GM21360 (cell line): ENCODE results near the gene FBXO45.
"Not testable (repeated sequence)": the region's sequence is repeated elsewhere in the genome, so short reads cannot be mapped to it uniquely, and the experiment has no call there.

Source experiments
- ATAC-seq: cut with Tn5 transposase; IDR thresholded peaks from one replicate; pipeline ENCODE4 v1.9.1; 2021; ENCODE audit warnings: mild to moderate bottlenecking, moderate library complexity; ENCODE audit not compliant: unreplicated experiment

Gene FBXO45, protein sequence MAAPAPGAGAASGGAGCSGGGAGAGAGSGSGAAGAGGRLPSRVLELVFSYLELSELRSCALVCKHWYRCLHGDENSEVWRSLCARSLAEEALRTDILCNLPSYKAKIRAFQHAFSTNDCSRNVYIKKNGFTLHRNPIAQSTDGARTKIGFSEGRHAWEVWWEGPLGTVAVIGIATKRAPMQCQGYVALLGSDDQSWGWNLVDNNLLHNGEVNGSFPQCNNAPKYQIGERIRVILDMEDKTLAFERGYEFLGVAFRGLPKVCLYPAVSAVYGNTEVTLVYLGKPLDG

DNA sequence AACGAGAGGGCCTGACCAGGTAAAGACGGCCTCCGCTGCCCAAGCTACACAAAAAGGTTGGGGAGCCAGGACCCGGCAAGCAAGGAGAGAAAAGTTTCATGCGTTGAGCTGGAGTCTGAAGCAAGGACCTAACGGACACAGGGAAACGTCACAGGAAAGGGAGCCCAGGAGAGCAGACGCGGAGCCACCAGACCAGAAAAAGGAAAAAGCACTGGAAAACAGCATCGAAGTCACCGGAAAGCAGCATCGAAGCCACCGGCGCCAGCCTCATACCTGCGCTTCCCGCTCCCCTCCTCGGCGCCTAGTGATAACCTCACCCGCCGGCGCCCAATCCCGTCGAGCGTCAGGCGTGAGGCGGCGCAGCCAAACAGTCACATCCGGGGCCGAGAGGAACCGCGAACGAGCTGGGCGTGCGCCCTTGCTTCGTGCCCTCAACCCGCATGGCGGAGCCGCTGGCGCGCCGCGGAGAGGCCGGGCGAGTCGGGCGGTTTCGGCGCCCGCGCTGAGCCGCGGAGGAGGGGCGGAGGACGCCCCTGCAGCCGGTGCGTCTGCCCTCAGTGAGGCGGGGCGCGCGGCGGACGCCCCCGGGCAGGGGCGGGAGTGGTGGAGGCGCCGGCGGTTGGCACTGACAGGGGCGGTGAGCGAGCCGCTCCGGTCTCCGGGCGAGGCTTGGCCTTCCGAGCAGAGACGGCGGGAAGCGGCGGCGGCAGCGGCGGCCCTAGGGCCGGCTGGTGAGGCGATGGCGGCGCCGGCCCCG is at the start of gene FBXO45, which contains the start of gene WDR53:
TSS of gene FBXO45 (plus strand) at position 415 of the 757 bp plus-strand sequence. CDS start at position 740, 325 bp downstream.
TSS of gene WDR53 (minus strand) at position 309 of the 757 bp plus-strand sequence. CDS start 7,079 bp downstream, outside the sequence.
- ATAC-seq, result peak; percentile 91

DNA sequence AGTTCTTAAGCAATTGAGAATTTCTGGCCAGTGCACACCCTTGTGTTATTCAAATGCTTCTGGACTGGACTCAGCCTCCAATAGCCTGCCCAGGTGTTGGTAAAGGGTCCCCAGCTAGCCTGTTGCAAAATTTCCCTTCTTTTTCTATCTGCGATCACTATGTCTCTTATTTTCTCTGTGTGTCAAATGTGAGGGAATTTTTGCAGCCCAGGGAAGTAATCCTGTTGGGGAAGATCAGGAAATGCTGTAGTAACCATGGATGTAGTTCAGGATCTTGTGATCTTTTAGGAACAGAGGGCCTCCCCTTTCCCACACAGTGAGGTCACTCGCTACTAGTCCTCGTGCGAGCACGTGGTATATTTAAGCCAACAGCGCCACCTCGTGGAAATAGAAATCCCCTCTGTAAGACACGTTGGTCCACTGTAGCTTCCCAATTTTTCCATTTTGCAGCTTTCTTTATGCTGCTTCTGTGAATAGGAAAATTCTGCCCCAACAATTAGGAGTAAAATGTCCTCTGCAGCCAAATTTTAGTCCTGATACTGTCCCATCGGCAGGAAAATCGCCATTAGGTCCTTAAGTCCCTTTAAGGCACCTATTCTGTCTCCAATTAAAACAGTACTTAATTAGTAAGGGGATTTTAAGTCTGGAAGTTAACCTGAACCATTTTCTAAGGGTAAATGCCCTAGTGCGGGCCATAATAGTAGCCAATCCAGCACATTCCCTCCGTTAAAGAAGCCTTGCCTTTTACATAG is 49.3 kb upstream of the FBXO45 start:
- no peak for ATAC-seq

DNA sequence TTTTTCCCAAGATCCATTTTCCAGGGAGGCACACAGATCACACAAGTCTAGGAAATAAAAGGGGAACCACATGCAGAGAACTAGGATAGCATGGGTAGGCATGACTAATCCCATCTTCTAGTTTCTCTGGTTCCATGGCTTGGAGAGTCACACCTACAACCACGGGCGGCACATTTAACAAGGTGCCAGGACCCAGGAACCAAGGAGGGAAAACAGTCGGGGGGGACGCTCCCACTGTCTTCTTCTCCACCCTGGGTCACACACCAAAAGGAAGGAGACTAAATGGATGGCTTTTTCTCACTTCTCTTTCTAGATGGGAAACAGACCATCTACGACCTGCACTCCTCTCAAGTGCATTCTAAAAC is 48.8 kb upstream of the FBXO45 start:
- no peak for ATAC-seq

DNA sequence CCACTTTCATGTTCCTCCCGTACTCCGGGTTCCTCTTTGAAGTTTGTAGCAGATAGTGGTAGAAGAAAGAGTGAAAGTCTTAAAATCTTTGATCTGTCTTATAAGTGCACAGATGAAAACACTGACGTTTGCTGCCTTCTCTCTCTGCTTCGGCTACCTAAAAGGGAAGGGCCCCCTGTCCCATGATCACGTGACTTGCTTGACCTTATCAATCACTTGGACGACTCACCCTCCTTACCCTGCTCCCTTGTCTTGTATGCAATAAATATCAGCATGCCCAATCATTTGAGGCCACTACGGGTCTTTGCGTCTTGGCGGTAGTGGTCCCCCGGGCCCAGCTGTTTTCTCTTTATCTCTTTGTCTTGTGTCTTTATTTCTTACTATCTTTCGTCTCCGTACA is 47.2 kb upstream of the FBXO45 start:
- ATAC-seq, result not testable (repeated sequence)

DNA sequence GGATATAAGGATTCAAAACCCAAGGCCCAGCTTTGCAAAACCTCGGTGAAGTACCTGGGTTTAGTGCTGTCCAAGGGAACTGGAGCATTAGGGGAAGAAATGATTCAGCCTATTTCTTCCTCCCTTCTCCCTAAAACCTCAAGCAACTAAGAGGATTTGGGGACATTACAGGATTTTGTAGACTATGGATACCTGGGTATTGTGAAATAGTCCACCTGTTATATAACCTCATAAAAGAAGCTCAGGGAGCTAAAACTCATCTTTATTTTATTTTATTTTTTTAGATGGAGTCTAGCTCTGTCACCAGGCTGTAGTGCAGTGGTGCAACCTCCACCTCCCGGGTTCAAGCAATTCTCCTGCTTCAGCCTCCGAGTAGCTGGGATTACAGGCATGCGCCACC is 44.6 kb upstream of the FBXO45 start:
- ATAC-seq, result no peak

DNA sequence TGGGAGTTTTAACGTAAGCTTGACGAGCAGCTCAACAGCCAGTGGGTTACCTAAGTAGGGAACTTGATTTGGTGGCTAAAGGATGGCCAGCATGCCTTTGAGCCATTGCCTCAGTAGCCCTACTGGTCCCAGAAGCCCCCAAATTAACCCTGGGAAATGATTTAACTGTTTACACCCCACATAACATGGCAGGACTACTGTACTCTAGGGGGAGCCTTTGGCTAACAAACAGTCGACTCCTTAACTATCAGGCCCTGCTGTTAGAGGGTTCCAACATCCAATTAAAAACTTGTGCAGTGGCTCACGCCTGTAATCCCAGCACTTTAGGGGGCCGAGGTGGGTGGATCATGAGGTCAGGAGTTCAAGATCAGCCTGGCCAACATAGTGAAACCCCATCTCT is 43.9 kb upstream of the FBXO45 start:
- ATAC-seq, result no peak

DNA sequence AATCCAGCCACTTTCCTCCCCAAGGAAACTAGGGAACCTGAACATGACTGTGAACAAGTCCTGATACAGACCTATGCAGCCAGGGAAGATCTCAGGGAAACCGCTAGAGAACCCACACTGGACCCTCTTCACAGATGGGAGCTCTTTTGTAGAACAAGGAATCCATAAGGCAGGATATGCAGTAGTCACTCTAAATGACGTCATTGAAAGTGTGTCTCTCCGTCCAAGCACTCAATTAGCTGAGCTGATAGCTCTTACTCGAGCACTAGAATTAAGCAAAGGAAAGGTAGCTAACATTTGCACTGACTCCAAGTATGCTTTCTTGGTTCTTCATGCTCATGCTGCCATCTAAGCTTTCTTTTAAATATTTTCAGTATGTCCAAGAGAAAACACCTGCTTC is 43.3 kb upstream of the FBXO45 start:
- ATAC-seq, result no peak

DNA sequence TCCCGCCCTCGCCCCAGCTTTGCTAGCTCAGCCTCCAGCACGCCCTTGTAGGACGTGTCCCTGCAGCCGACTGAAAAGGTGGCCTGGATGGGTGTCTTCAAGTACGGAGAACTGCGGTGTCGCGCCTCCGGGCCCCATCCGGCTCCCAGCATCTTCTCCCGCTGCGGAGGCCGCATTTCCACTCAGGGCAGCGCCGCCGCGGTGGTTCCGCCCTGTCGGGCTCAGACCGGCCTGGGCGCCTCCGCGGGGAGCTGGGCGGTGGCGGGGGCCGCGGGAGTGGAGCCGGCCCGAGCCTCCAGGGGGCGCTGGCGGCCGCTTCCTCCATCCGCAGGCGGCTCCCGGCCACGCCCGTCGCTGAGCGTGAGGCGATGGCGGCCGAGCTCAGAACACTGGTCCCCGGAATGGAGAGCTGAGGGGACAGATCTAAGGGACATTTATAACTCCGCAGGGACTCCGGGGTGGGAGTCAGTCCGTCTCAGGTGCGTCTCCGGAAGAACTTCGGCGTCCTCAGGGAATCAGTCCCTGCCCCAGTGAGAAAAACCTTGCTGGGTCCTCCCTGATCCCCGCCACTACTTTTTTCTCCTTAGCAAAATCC is 39.7 kb upstream of the FBXO45 start:
- ATAC-seq, result peak; percentile 73

DNA sequence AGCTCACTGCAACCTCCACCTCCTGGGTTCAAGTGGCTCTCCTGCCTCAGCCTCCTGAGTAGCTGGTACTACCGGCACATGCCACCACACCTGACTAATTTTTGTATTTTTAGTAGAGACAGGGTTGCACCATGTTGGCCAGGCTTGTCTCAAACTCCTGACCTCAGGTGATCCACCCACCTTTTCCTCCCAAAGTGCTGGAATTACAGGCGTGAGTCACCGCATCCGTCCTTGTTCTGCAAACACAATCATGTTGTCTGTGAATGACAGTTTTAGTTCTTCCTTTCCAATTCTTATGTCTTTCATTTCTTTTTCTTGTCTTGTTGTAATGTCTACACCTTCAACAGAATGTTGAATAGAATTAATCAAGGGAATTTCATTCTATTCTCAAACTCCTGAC is 37.0 kb upstream of the FBXO45 start:
- ATAC-seq, result no peak

DNA sequence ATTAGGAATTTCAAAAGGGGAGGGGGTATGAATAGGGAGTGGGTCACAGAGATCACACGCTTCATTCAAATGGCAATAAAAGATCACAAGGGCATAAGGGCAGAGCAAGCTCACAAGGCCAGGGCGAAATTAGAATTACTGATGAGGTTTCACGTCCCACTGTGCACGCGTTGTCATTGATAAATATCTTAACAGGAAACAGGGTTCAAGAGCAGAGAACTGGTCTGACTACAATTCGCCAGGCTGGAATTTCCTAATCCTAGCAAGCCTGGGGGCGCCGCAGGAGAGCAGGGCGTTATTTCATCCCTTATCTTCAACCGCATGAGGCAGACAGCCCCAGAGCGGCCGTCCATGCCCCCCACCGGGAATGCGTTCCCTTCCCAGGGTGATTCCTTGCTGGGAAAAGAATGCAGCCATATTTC is 35.2 kb upstream of the FBXO45 start:
- ATAC-seq, result no peak

DNA sequence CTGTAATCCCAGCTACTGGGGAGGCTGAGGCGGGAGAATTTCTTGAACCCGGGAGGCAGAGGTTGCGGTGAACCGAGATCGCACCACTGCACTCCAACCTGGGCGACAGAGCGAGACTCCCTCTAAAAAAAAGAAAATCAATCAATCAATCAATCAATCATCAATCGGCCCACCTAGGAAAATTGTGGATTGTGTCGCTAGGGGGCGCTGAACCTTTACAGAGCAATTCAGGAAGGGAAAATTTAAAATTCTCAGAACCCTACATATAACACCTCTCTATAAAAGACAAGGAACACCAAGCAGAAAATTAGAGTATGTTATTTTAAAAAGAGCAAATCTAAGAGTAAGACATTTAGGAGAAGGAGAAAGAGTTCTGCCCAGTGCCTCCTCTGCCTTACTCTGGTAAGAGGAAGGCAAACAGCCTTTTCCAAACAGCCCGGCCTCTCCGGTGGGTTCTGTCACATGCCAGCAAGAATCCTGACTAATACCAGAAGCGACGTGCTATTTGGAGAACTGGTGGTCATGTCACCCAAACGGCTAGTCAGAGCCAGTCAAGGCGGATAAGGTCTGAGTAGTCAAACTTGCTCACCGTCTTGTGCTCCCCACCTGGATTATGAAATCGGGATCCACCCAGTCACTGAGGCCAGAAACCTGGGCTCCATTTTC is 31.0 kb upstream of the FBXO45 start:
- ATAC-seq, result no peak

DNA sequence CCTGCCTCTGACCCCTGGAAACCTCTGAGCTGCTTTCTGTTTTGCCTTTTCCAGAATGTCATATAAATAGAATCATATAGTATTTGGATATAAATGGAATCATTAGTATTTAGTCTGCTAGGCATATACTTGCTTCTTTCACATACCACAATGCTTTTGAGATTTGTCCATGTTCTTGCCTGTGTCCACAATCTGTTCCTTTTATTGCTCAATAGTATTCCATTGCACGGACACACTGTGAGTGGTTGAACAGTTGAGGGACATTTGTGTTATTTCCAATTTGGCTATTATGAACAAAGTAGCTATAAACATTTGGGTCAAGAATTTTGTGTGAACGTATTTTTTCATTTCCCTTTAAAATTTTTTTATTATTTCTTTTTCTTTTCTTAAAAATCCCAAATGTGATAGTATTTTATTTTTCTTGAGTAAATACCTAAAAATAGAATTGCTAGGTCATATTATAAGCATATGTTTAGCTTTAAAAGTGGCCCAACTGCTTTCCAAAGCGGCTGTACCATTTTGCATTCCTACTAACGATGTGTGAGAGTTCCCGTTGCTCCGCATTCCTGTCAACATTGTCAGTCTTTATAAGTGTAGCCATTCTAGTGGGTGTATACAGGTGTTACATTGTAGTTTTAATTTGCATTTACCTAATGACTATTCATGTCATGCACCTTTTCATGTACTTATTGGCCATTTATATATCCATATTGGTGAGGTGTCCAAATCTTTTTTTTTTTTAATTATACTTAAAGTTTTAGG is 26.6 kb upstream of the FBXO45 start:
- ATAC-seq, result no peak

DNA sequence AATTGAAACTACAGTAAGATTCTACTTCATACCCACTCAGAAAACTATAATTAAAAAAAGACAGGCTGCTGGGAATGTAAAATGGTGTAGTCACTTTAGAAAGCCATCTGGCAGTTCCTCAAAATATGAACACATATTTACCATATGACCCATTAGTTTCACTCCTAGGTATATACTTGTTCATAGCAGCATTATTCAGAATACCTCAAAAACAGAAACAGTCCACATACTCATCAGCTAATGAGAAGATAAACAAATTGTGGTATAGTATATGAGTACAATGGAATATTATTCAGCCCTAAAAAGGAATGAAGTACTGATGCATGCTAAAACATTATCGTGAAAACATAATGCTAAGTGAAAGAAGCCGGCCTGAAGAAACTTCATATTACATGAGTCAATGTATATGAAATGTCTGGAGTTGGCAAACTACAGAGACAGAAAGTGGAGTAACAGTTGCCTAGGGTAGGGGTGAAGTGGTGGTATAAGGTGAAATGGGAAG is 23.9 kb upstream of the FBXO45 start:
- no peak for ATAC-seq

DNA sequence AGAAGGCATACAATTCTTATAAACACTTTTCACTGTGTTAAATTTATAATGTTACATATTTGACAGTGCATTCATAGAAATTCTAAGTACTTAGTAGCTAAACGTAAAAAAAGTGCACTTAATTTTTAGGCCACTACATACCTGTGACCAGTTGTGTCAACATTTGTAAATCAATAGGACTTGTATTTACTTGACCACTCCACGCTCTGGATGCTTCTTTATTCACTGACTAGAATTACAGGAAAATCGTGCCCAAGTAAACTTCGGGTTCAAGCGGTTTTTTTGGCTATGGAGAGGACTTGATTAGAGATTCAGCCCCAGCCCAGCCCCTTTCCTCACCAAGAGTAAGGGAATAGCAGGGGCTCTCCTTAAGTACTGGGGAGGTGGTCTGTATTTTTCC is 21.9 kb upstream of the FBXO45 start:
- no peak for ATAC-seq

DNA sequence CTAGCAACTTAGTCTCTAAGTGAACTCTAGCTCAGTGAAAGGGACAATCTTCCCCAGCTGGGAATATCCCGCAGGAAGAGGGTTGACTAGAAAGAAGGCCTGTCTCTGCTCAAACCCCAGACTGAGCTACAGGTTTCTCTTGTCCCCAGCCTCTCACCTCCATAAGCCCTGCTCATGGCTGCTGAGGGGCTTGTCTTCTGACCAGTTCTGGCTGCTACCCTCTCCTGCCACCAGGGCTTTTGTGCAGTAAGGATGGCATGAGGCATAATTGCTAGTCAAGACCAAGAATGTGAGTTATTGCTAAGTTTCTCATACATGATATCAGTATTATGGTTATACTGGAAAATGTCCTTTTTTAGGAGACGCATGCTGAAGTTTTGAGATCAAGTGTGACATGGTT is 21.4 kb upstream of the FBXO45 start:
- no peak for ATAC-seq

DNA sequence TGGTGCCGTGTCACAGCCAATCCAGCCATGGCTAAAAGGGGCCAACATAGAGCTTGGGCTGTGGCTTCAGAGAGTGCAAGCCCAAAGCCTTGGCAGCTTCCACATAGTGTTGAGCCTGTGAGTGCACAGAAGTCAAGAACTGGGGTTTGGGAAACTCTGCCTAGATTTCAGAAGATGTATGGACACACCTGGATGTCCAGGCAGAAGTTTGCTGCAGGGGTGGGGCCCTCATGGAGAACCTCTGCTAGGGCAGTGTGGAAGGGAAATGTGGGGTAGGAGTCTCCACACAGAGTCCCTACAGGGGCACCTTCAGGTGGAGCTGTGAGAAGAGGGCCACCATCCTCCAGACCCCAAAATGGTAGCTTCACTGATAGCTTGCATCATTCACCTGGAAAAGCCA is 19.1 kb upstream of the FBXO45 start:
- ATAC-seq, result not testable (repeated sequence)

DNA sequence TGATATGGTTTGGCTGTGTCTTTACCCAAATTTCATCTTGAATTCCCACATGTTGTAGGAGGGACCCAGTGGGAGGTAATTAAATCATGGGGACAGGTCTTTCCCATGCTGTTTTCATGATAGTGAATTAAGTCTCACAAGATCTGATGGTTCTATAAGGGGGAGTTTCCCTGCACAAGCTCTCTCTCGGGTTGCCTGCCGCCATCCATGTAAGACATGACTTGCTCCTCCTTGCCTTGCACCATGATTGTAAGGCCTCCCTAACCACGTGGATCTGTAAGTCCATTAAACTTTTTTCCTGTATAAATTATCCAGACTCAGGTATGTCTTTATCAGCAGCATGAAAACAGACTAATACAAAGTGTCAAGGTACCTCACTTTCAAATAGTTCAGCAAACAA is 18.3 kb upstream of the FBXO45 start:
- ATAC-seq, result not testable (repeated sequence)

DNA sequence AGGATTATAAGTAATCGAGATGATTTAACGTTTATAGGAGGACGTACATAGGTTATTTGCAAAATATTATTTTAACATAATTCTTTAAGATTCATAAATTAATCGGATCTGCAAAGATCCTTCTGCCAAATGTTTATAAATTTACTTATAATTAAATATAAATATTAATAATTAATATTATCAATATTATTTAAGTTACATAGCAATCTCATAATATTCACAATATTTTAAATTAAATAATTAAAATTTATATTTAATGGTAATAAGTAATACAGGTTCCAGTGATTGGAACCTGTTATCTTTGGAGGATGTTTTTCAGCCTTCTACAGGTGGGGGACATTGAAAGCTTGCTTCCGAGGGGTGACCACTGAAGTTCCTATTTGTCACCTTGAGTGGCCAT is 16.2 kb upstream of the FBXO45 start:
- ATAC-seq, result no peak

DNA sequence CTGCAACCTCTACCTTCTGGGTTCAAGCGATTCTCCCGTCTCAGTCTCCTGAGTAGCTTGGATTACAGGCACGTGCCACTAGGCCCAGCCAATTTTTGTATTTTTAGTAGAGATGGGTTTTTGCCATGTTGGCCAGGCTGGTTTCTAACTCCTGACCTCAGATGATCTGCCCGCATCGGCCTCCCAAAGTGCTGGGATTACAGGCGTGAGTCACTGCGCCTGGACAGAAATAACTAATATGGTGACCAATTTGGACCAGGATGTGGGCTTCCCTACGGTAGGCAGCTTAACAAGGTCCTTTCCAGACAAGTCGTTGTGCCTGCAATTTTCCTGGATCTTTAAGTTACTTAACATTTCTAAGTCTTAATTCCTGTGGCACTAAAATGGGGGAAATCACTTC is 14.9 kb upstream of the FBXO45 start:
- ATAC-seq, result no peak

DNA sequence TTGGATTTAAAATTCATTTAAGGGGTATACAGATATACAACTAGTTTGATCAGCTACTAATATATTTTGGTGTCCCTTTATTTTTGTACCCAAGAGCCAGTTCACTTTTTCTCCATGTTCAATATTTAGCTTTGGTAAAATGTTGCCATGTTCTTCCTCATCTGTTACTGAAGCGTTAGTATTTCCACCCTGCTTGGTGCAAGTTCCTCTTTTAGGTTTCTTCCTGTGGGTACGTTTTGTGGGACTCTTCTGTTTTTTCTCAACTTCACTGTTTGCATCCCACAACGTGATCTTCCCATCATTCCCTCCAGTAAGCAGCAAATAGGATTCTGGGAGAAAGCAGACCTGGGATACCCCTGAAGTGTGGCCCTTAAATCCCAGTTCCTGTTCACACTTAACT is 14.3 kb upstream of the FBXO45 start:
- no peak for ATAC-seq
